Kasumi-1 (cell line): ENCODE data around the gene TBX22.
"Not testable (repeated sequence)": the region's sequence is repeated elsewhere in the genome, so short reads cannot be mapped to it uniquely, and the experiment has no call there.

Source experiments
- DNase-seq, 2 experiments: peaks; one replicate each; lab custom pipeline; 2025; lab: John Stamatoyannopoulos, UW

TBX22 gene

DNA sequence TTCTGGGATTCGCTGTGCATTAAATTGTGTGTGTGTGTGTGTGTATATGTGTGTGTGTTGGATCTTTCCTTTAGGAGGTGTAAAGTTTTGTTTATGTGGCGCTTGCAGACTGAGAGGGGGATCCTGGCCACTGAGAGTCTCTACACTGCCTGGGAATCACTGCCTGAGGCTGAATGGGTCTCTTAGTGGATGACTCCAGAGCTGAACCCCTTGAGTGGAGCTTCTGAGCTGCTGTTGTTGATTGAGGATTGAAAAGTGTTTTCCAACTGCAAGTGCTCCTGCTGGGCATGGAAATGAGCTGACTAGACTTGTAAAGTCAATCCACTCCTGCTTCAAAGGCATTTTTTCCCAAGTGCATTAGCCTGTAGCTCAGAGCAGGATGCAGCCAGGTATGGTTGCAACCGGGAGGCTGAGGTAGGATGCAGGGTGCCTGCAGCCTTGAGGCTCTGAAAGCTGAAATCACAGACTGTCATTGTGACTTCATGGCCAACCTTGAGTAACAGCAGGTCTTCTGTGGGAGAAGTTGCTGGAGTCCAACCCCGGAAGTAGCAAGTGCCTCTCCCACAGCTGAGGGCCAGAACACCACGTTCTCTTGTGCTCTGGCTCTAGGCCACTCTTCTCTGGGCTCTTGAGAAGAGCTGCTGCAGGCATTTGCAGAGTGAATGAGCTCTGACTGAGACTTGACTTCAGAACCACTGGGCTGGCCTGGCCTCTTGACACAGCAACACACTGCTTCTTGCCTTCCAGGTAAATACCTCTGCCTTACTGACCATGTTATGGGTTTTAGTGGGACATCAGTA, at the start of gene TBX22:
TSS of gene TBX22 (plus strand) at position 613 of the 800 bp plus-strand sequence. CDS start 7,517 bp downstream, outside the sequence.
- DNase-seq, result no peak

GRCh38 chrX:79975605-79976004, 38.9 kb upstream of the TBX22 start:
- DNase-seq, result no peak

DNA sequence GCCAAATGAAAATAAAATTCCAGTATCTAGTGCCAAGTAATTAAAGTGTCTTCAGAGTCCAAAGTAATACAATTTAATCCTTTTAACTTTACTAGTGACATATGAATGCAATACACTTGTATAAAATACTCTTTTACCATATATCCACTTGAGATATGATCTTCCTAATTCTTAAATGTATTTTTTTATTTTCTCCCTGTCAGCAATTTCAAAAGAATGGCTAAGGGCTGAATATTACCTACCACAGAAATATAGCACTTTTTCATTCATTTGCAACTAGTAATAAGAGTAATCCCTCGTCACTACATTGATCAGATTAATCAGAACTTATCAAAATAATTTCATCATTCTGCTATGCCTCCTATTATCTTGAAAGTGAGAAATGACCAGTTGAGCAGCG, 10.1 kb upstream of the TBX22 start:
- no peak for DNase-seq

DNA sequence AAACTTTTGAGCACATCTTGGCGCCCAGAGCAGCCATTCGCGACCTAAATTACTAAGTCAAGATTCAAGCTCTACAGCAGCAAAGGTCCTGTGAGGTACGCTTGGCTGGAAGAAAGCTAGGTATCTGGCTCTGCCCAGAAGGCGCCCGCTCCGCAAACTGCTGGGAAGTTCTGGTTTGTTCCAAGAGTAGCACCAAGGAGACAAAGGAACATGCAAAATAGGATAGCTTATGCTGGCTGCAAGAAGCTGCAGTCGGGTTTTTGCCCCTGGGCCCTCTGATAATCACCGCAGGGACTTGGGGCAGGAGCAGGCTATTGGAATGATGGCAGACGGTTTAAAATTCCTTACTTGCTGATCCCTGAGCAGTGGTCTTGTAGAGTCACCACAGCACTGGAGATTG, 3.0 kb upstream of the TBX22 start:
- no peak for DNase-seq

DNA sequence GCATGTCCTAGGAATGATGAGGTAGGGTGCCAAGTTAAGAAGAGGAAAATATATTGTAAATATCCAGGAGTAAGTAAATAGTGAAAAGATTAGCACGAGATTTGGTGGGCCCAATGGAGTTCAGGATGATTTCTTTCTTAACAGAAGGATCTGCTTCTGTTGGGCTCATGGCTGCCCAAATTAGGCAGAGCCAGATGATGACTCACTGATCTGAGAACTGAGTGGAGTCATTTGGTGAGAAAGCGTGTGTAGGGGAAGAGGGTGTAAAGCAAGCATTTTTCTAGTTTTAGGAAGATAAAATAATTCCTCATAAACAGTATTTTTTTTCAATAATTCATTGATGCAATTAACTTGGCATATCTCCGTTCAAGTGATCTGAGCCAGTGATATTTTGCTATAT, 1.6 kb downstream of the TBX22 start:
- DNase-seq, result no peak

DNA sequence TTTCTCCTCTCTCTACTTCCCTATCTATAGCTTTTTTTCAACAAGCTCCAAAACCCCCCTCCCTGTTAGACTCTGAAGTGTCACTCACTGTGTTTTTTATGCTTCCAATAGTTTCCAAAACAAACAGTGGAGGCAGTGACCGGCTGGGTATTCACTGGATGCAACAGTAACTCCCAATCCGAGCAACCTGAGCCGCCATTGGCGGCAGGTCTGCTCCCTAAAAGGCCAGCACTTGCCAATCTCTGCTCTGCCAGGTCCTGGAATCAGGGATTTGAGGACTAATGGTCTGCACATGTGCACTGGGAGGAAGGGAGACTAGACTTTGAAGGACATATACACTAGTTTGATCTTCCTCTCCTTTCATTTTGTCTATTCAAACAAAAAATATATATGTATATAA, 7.1 kb downstream of the TBX22 start:
- DNase-seq, result no peak

DNA sequence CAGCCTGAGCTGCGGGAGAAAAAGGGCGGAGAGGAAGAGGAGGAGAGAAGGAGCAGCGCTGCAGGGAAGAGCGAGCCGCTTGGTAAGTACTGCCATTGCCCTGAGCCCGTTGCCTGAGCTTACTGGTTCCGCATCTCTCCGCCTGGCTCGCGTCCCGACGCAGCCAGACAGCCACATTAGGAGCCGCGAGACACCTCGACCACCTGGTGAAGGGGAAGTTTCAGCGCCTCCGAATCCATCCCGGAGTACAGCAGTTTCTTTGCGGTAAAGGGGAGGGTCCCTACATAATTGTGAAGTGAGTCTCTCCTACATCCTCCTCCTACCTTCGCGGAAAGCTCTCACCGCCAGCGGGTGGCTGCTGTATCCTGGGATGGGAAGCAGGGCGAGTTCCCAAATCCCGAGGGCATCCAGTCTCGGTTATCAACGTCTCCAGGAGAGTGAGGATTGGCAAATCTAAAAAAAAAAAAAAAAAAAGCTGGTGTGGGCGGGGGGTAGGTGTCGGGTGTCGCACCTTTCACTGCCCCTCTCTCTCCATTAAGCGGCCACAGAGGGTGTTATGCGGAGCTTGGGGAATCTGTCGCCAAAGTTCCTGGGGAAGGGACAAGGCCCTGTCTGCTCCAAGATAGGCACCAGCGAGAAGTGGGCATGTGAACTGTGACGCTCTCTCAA, 7.9 kb downstream of the TBX22 start:
- DNase-seq, result no peak

DNA sequence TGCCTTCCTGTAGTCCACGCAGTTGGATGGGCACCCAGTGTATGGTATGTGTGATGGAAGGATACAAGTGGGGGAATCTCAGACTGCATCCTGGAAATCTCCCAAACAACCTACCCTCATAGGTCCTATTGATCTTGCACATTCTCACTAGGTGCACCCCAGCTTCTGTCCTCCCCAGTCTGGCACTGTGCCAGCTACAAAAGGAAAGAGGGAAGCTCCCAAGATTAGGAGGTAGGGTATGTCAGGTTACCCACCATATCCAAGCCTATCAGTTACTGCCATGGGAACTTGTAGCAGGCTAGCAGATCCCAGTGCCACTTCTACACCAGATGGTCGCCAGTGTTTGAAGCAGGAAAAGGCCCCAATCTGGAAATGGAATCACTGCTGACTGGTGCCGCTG, 11.6 kb downstream of the TBX22 start:
- no peak for DNase-seq

DNA sequence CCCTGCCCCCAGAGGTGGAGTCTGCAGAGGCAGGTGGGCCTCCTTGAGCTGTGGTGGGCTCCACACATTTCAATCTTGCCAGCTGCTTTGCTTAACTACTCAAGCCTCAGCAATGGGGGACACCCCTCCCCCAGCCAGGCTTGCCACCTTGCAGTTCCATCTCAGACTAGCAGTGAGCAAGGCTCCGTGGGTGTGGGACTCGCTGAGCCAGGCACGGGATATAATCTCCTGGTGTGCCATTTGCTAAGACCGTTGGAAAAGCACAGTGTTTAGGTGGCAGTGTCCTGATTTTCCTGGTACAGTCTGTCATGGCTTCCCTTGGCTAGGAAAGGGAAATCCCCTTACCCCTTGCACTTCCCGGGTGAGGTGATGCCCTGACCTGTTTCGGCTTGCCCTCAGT, 51.6 kb downstream of the TBX22 start:
- not testable (repeated sequence) for DNase-seq

DNA sequence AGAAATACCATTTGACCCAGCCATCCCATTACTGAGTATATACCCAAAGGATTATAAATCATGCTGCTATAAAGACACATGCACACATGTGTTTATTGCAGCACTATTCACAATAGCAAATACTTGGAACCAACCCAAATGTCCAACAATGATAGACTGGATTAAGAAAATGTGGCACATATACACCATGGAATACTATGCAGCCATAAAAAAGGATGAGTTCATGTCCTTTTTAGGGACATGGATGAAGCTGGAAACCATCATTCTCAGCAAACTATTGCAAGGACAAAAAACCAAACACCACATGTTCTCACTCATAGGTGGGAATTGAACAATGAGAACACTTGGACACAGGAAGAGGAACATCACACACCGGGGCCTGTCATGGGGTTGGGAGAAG, 61.1 kb downstream of the TBX22 start:
- not testable (repeated sequence) for DNase-seq
